GM19455 (cell line): ENCODE measurements around the gene ZNF570.
A peak's percentile ranks its signal among the peaks of the same experiment; 100 is the strongest.

Experiments used
- ATAC-seq: cut with Tn5 transposase; IDR thresholded peaks from one replicate; pipeline ENCODE4 v1.9.1; 2021; ENCODE audit not compliant: unreplicated experiment

Gene ZNF570

GRCh38 chr19:37468961-37469777, at the start of gene ZNF570:
Gene ZNF570, plus strand, starts transcription at chr19:37469356. Its CDS starts 999 bp downstream, at chr19:37470355.
- ATAC-seq, result peak; percentile 44

- no peak for ATAC-seq
Observed at GRCh38 chr19:37452500-37453245, 16.5 kb upstream of the ZNF570 start.

- ATAC-seq, result no peak
Observed at GRCh38 chr19:37466277-37466797, 2.8 kb upstream of the ZNF570 start.

GRCh38 chr19:37466798-37467607, 2.2 kb upstream of the ZNF570 start, which contains the start of gene ZNF569:
Gene ZNF569, minus strand, starts transcription at chr19:37467444. Its CDS starts 22,523 bp downstream, at chr19:37444921.
- peak; percentile 80 for ATAC-seq

GRCh38 chr19:37467608-37468090, 1.5 kb upstream of the ZNF570 start:
- no peak for ATAC-seq

DNA sequence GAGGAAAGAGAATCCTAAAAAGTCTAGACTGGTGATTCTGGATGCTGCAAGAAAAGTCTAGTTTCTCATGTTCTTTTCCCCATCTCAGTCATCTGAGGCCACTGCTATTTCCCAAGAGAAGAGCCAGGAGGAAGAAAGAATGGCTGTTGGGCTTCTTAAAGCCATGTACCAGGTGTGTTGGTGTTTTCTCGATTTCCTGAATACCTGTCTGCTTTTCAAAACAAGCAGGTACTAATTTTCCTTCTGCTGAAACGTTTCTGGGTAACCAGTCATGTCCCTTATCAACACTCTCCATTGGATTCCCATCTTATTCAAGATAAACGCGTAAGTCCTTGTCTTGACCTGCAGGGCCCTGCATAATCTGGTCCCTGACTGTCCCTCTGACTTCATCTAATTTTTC, 1.1 kb downstream of the ZNF570 start:
- no peak for ATAC-seq

DNA sequence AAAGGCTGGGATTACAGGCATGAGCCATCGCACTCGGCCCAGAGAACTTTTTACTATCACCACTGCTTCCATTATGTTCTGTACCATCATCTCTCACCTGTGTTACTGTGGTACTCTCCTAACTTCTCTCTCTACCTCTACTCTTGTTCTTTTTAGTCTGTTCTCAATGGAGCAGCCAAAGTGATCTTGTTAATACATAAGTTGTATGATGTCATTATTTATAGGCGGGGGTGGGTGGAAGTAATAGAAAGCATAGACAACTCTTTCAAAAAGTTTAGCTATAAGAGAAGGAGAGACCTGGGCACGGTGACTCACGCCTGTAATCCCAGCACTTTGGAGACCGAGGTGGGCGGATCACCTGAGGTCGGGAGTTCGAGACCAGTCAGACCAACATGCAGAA, 3.0 kb downstream of the ZNF570 start:
- no peak for ATAC-seq

DNA sequence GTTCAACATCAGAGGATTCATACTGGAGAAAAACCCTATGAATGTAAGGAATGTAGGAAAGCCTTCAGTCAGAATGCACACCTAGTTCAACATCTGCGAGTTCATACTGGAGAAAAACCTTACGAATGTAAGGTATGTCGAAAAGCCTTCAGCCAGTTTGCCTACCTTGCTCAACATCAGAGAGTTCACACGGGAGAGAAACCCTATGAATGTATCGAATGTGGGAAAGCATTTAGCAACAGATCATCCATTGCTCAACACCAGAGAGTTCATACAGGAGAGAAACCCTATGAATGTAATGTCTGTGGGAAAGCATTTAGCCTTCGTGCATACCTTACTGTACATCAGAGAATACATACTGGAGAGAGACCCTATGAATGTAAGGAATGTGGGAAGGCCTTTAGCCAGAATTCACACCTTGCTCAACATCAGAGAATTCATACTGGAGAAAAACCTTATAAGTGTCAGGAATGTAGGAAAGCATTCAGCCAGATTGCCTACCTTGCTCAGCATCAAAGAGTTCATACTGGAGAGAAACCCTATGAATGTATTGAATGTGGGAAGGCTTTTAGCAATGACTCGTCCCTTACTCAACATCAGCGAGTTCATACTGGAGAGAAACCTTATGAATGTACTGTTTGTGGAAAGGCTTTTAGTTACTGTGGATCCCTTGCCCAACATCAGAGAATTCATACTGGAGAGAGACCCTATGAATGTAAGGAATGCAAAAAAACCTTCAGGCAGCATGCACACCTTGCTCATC, 15.4 kb downstream of the ZNF570 start:
- no peak for ATAC-seq

DNA sequence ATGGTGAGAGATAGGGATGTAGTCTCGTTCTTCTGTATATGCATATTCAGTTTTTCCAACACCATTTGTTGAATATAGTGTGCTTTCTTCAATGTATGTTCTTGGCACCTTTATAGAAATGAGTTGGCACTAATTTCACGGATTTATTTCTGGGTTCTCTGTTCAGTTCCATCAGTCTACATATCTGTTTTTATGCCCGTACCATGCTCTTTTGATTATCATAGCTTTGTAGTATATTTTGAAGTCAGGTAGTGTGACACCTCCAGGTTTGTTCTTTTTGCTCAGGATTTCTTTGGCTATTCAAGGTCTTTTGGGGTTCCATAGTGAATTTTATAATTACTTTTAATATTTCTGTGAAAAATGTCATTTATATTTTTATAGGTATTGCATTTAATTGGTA, 23.1 kb downstream of the ZNF570 start:
- ATAC-seq, result no peak

DNA sequence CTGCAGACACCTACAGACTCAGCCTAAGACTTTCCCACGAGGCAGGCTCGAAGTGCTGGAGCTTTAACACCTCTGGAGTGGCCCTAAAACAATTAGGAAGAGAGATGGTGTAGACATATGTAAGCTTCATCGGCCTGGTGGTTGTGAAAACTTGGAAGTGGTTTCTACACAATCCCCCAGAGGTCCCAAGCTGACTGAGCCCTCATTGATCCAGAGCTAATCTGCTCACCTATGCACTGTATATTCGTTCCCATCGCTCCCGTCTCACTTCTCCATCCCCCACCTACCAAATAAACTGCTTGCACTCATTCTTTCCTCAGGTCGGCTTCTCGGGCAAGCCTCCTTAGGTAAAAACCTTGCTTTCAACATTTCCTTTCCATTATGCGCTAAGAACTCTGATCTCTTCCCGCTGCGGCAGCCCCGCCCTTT, 36.8 kb downstream of the ZNF570 start:
- peak; percentile 17 for ATAC-seq

DNA sequence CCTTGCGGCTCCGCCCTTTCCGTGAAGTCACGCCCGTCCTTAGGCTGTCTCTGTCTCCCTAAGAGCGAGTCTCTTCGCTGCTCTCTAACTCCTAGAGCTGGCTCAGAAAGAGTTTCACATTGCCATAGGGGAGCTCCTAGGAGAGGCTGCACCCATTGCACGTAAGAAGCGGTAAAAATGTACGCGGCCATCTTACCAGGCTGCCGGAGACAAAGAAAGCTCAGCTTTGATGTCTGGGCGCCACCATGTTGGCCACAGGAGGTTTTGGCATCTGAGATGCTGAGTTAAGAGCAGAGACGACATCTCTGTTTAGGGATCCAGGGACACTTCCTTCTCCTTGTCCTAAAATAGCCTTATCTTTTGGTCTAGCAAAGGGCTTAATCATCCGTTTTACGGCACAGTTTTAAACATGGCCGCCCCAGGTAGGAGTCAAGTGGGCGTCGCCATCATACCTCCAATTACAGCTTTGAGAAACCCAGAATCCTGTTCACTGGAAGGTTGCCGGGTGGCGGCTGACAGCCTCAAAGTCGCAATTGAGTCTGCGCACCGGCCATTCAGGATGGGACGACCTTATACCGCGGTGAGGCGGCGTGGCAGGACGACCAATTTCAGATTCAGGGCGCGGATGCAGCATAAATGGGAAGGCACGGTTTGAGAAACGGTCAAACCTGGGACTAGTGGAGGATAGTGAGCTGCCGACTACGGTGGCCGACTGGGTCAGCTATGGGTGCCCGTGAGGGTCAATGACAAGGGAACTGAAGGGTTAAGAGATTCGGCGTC, 37.4 kb downstream of the ZNF570 start, which contains the start of gene ZNF793:
ZNF793 (plus strand) TSS at position 553 of the 780 bp plus-strand sequence. CDS start 16,501 bp downstream, outside the sequence.
- peak; percentile 74 for ATAC-seq

GRCh38 chr19:37507167-37507464, 38.0 kb downstream of the ZNF570 start:
- ATAC-seq, result no peak

GRCh38 chr19:37511186-37511585, 42.0 kb downstream of the ZNF570 start:
- ATAC-seq, result no peak

GRCh38 chr19:37511821-37512220, 42.7 kb downstream of the ZNF570 start:
- ATAC-seq, result no peak

DNA sequence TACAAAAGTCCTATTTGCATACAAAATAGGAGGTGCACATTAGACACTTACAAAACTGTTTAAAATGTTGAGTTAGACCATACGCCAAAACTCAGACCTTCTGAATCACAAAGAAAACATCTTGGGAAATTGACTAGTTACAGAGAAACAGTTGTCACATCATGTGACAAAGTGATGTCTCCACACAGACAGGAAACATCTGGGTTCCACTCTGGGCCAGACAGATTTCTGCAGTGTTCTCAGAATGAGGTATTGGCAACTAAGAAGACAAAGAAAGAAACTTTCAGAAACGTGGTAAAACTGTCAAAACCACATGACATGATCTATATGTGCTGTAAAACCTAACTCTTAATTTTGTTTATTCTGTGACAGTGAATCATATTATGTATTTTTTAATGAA, 44.2 kb downstream of the ZNF570 start:
- no peak for ATAC-seq

- ATAC-seq, result no peak
Observed at GRCh38 chr19:37519890-37520289, 50.7 kb downstream of the ZNF570 start.

DNA sequence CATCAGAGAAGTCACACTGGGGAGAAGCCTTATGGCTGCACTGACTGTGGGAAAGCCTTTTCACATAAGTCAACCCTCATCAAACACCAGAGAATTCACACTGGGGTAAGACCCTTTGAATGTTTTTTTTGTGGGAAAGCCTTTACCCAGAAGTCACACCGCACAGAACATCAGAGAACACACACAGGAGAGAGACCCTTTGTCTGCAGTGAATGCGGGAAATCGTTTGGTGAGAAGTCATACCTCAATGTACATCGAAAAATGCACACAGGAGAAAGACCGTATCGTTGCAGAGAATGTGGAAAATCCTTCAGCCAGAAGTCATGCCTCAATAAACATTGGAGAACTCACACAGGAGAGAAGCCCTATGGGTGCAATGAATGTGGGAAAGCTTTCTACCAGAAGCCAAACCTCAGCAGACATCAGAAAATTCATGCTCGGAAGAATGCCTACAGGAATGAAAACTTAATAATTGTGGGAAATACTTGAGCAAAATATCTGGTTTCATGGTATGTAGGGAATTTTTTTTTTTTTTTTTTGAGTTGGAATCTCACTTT, 68.3 kb downstream of the ZNF570 start:
- ATAC-seq, result no peak
